Progenitor cell of endocrine pancreas (in vitro differentiated cells): ENCODE data around the gene IRF1. TPM values are rescaled to one million over a fixed set of nuclear protein-coding genes. Genes with fewer than 3 reads are reported as not detected.

Experiments used
- DNase-seq: peaks from one replicate; pipeline ENCODE4 v3.0.0; 2021; ENCODE audit warnings: low spot score; ENCODE audit not compliant: unreplicated experiment
- H3K27ac Mint-ChIP-seq: 2 replicates; pipeline ENCODE4 v1.8.0; 2021; ENCODE audit warnings: mild to moderate bottlenecking, moderate library complexity, mixed read lengths
- H3K27me3 Mint-ChIP-seq: 2 replicates; pipeline ENCODE4 v1.8.0; 2021; ENCODE audit warnings: mixed read lengths
- H3K36me3 Mint-ChIP-seq: 2 replicates; pipeline ENCODE4 v1.8.0; 2022; ENCODE audit warnings: mixed read lengths; ENCODE audit not compliant: insufficient read depth
- H3K4me1 Mint-ChIP-seq: 2 replicates; pipeline ENCODE4 v1.8.0; 2021; ENCODE audit warnings: low read depth, mixed read lengths
- H3K4me3 Mint-ChIP-seq: 2 replicates; pipeline ENCODE4 v1.8.0; 2021; ENCODE audit warnings: low read depth, mild to moderate bottlenecking, moderate library complexity, mixed read lengths
- H3K9me3 Mint-ChIP-seq: 2 replicates; pipeline ENCODE4 v1.8.0; 2021; ENCODE audit warnings: low read depth, mixed read lengths
- total RNA-seq: library from RNA; stranded (reverse); gene quantifications from 2 replicates; pipeline ENCODE4 v1.2.1, GENCODE V29; 2021
- TF ChIP-seq, protein P1 (sequence below): fragments of 200-600 bp; sonication (generic); IDR thresholded peaks from one replicate; pipeline ENCODE4 v1.5.0; 2021; ENCODE audit warnings: antibody characterized with exemption, mild to moderate bottlenecking; ENCODE audit not compliant: unreplicated experiment

Gene IRF1
- total RNA-seq, 1 donor from 2014 or later = 2.3 TPM

DNA sequence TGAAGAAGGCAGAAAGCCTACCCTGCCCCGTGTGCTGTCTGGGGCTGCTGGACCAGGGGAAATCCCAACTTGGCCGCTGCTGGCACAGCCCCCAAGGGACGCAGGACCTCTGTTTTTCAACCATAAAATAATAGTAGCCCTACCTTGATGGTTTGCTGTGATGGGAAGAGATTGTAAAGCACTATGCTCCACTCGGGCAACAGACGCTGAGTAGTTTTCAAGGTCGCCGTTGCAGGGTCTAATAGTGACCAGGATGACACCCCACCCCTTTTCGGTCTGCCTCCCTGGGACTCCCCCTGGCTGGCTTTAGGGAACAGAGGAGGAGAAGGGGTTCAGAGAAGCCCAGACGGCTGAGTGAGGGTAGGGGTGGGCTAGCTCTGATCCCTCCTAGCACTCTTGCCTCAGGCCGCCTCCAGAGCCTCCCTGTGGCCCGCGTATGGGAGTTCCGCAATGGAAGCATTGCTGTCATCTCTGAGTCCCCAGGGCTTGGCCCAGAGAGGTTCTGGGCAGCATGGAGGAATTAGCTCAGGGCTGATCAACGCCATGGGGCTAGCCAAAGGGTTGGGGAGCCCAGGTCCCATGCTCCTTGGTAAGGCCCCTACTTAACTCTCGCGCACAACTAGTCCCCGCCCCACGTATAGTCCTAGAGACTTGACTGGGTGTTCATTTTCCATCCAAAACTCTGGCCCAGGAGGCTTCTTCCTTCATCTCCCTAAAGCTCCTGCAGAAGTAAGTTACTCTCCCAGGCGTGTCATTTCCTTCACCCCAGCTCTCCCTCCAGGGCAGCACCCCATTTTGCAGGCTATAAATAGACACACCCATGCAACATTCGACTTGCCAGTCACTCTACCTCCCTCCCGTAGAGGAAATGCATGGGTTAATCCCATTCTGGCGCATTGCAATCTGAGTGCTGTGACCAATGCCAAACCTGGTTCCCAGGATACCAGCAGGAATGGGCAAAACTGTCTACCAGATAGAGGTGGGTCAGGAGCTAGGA, 1.1 kb upstream of the IRF1 start:
- DNase-seq = no peak
- H3K4me1 Mint-ChIP-seq = peaks cover 7% of the 10 kb centered on the region
- peak overlapping the region; percentile 74 for H3K4me3 Mint-ChIP-seq
- H3K9me3 Mint-ChIP-seq = no peaks in the 10 kb centered on the region
- H3K27me3 Mint-ChIP-seq = peaks cover 52% of the 10 kb centered on the region
- TF ChIP-seq, protein P1, sequence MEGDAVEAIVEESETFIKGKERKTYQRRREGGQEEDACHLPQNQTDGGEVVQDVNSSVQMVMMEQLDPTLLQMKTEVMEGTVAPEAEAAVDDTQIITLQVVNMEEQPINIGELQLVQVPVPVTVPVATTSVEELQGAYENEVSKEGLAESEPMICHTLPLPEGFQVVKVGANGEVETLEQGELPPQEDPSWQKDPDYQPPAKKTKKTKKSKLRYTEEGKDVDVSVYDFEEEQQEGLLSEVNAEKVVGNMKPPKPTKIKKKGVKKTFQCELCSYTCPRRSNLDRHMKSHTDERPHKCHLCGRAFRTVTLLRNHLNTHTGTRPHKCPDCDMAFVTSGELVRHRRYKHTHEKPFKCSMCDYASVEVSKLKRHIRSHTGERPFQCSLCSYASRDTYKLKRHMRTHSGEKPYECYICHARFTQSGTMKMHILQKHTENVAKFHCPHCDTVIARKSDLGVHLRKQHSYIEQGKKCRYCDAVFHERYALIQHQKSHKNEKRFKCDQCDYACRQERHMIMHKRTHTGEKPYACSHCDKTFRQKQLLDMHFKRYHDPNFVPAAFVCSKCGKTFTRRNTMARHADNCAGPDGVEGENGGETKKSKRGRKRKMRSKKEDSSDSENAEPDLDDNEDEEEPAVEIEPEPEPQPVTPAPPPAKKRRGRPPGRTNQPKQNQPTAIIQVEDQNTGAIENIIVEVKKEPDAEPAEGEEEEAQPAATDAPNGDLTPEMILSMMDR = no peak
- H3K27ac Mint-ChIP-seq = no peak overlapping the region
- no peaks in the 10 kb centered on the region for H3K36me3 Mint-ChIP-seq

DNA sequence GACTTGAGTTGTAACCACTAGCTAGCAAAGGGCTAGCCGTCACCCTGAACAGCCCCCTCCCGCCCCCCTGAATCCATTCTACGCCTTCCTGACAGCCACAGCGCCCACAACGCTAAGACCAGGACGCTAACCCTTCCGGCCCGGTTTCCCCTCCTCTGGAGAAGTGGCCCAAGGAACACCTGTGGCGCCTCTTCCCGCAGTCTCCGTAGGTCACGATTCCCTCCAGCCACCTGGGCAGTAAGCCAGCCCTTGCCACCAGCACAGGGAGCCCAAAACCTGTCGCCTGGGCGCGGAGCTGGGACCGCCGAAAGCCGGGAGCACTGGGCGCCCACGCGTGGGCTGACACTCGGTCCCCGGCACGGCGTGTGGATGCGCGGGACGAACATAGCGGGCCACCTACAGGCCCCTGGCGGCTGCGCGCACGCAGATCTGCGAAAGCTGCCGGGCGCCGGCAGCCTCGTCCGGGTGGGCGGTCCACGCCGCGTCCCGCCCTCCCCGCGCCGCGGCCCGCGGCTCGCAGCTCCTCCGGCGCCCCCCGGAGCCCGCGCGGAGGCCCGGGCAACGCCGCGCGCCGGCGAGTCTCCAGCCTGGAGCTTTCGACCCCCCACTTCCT, 596 bp downstream of the IRF1 start:
- Mint-ChIP-seq H3K4me1 (peaks cover 7% of the 10 kb centered on the region), H3K9me3 (no peaks in the 10 kb centered on the region), H3K4me3 (peak overlapping the region; percentile 71), H3K36me3 (no peaks in the 10 kb centered on the region), H3K27ac (no peak overlapping the region), H3K27me3 (peaks cover 52% of the 10 kb centered on the region)
- DNase-seq = no peak
- TF ChIP-seq, protein P1 = peak; percentile 25

DNA sequence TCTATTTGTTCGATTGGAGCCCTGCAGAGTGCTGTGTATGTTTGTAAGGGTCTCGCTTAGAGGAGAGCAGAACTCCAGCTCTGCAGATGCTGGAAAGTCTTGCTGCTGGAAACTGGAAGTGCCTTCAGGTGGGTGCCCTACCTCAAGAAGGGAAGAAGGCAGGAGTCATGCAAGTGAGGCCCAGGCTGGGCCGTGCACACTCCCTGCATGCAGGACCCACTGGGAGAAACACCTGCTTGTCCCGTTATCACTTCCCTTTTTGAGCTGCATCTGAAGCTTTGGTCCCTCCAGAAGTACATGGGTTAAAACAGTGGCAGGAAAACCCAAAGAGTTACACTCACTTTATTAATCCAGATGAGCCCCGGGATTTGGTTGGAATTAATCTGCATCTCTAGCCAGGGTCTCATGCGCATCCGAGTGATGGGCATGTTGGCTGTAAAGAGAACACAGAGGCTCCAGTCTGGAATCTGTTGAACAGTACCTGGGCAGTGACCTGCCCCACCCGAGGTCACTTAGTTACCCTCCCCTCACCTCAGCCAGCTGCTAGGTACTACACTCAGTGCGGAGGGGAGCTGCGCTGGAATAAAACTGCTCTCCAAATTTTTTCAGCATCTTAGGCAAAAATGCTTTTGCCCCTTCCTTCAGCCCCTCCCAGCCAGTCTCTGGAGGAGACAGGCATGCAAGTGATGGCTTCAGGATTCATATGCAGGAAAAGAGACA, 1.4 kb downstream of the IRF1 start:
- Mint-ChIP-seq H3K36me3 (no peaks in the 10 kb centered on the region), H3K4me1 (peaks cover 7% of the 10 kb centered on the region), H3K9me3 (no peaks in the 10 kb centered on the region), H3K27ac (no peak overlapping the region), H3K4me3 (peak overlapping the region; percentile 71), H3K27me3 (peaks cover 47% of the 10 kb centered on the region)
- TF ChIP-seq, protein P1 = no peak
- DNase-seq = no peak

DNA sequence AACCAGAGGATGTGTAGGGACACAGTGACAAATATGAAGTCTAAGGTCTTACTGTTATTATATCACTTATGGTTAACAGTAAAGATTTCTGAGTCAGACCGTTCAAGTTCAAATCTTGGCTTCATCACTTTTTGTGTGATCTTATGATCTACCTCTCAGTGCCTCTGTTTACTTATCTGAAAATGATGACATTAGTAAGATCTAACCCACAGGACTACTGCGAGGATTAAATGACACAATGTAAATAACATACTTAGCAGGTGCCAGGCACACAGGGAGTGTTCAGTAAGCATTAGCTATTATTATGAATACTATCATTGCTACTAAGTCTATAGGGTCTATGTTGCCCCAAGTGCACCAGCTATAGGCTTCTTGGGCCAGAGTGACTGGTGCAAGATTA, 2.0 kb downstream of the IRF1 start:
- Mint-ChIP-seq H3K9me3 (no peaks in the 10 kb centered on the region), H3K36me3 (no peaks in the 10 kb centered on the region), H3K27me3 (peaks cover 41% of the 10 kb centered on the region), H3K4me1 (peaks cover 7% of the 10 kb centered on the region), H3K27ac (no peak overlapping the region), H3K4me3 (peak overlapping the region; percentile 71)
- TF ChIP-seq, protein P1 = no peak
- no peak for DNase-seq
